Pancreas (tissue), 10 donors: ENCODE measurements around the gene PRSS35. TPM values are rescaled to one million over a fixed set of nuclear protein-coding genes. Genes with fewer than 3 reads are reported as not detected.
A peak's percentile ranks its signal among the peaks of the same experiment; 100 is the strongest.

ENCODE experiments used
- ATAC-seq, 4 donors: fragments of 200-7000 bp; cut with Tn5 transposase; one replicate each; pipeline versions ENCODE4 v1.8.0 to v1.9.1; 2020; ENCODE audit warnings: mild to moderate bottlenecking in 4 of 4, moderate library complexity in 4 of 4
- DNase-seq, 6 donors: peaks; one replicate each; pipeline ENCODE4 v3.0.0-alpha.2; 2020
- FAIRE-seq: peaks from 2 replicates; lab custom pipeline; 2012; peaks lifted over from hg19 to GRCh38; lab: Jason Lieb, UNC
- H3K27ac ChIP-seq, 4 donors: fragments of 200-600 bp; sonication (generic); 1 replicate in 3 of 4; 2 replicates in 1 of 4; pipeline versions ENCODE4 v1.5.0 to v1.8.0; 2020
- H3K27me3 ChIP-seq, 4 donors: fragments of 200-600 bp; one replicate each; pipeline ENCODE4 v1.8.0; 2021
- H3K36me3 ChIP-seq, 3 donors: fragments of 200-600 bp; sonication (generic) in 1 of 3; one replicate each; pipeline versions ENCODE4 v1.5.0 to v1.8.0; 2020 to 2021
- H3K4me1 ChIP-seq, 3 donors: fragments of 200-600 bp; one replicate each; pipeline ENCODE4 v1.8.0; 2021
- H3K4me3 ChIP-seq, 4 donors: fragments of 200-600 bp; sonication (generic) in 2 of 4; one replicate each; pipeline versions ENCODE4 v1.5.0 to v1.8.0; 2020 to 2021
- H3K9me3 ChIP-seq, 4 donors: fragments of 200-600 bp; one replicate each; pipeline ENCODE4 v1.8.0; 2021
- CTCF ChIP-seq, 4 donors: fragments of 200-600 bp; sonication (generic) in 3 of 4; IDR thresholded peaks; one replicate each; pipeline versions ENCODE4 v1.5.0 to v1.8.0; 2021; ENCODE audit warnings: antibody characterized with exemption in 4 of 4
- WGBS, 2 donors: extraction: QIAGEN DNeasy Blood & Tissue Kit; methylation state at CpG; one replicate each; pipeline ENCODE4 v1.1.7; 2013; 5-methylcytosine and 5-hydroxymethylcytosine counted together
- intact Hi-C, 3 donors: fragments of 100-400 bp; cut with DNase I; formaldehyde crosslinking; loops; one replicate each; pipeline versions ENCODE4 v1.11.1 to v1.14.2; 2022
- polyA plus RNA-seq, 2 donors: library from polyadenylated mRNA; stranded (reverse); fragments of 200-250 nt; gene quantifications; one replicate each; pipeline ENCODE4 v1.2.3, GENCODE V29; 2013
- total RNA-seq, 6 donors: library from RNA; stranded (reverse); fragmentation: NEBNext Ultra II Directional in 4 of 6; extraction: Animal tissue kit (Norgen Biotek cat#: 25700) in 4 of 6; gene quantifications; one replicate each; pipeline versions ENCODE4 v1.2.1 to v1.2.4, GENCODE V29; 2021 to 2023
- donor health status: healthy with polysubstance abuse.
- donor health status: DM: no; HTN: no; CAD: no; lungs with moderate emphysema.
- donor health status: DM: no; HTN: no; CAD: no.
- donor health status: control.
- donor health status: control.
- donor health status: Bipolar disorder and iron deficiency.
- donor health status: DM: yes; HTN: yes; CAD: no.
- donor health status: DM: no; HTN: no; CAD: no.
- donor health status: DM: no; HTN: no; CAD: no.
- donor health status: DM: yes; HTN: yes; CAD: no.

Gene PRSS35
- total and polyA plus RNA-seq, 8 donors = 0.12 to 0.46 (median 0.33) TPM

GRCh38 chr6:83511266-83511665 is 1.1 kb upstream of the PRSS35 start:
- H3K27me3 ChIP-seq = no peaks in the 10 kb centered on the region
- no peaks in the 10 kb centered on the region for H3K9me3 ChIP-seq
- 64 to 72% methylated on average over 8 of the region's 8 CpGs for WGBS, 2 donors
- no peaks in the 10 kb centered on the region for H3K4me1 ChIP-seq
- no peak for TF ChIP-seq CTCF (IDR thresholded peaks at IDR 0.05)
- H3K27ac ChIP-seq = no peak overlapping the region
- ATAC-seq (no peak), FAIRE-seq (no peak), DNase-seq (no peak)
- intact Hi-C loops = loop anchor here (5.0 to 10.0 kb wide), 4 partner anchors 94 to 446 kb away; partner anchors contain the start of genes DOP1A (in 1 of the 3) and UBE3D (in 1 of the 3)
- H3K36me3 ChIP-seq = no peaks in the 10 kb centered on the region
- no peak overlapping the region for H3K4me3 ChIP-seq

GRCh38 chr6:83514466-83514865 is 2.1 kb downstream of the PRSS35 start:
- 24 to 43% methylated on average over 1 of the region's 1 CpG for WGBS, 2 donors

GRCh38 chr6:83514866-83515466 is 2.6 kb downstream of the PRSS35 start:
- DNase-seq = peak in 2 of 6 donors; percentile 15 to 49
- H3K4me3 ChIP-seq = no peak overlapping the region

More at GRCh38 chr6:83514466-83514865, 2.1 kb downstream of the PRSS35 start:
- Histone ChIP-seq H3K9me3 (no peaks in the 10 kb centered on the region), H3K4me1 (no peaks in the 10 kb centered on the region), H3K27me3 (no peaks in the 10 kb centered on the region), H3K27ac (no peak overlapping the region), H3K4me3 (no peak overlapping the region), H3K36me3 (no peaks in the 10 kb centered on the region)
- DNase-seq (no peak), ATAC-seq (no peak), FAIRE-seq (no peak)
- intact Hi-C loops = loop anchor here (5.0 to 10.0 kb wide), 4 partner anchors 97 to 450 kb away; partner anchors contain the start of genes DOP1A (in 1 of the 3) and UBE3D (in 1 of the 3)
- TF ChIP-seq CTCF (IDR thresholded peaks at IDR 0.05) = no peak

GRCh38 chr6:83517500-83517899 is 5.2 kb downstream of the PRSS35 start:
- FAIRE-seq (no peak), ATAC-seq (no peak), DNase-seq (no peak)
- no peak for TF ChIP-seq CTCF (IDR thresholded peaks at IDR 0.05)
- no peaks in the 10 kb centered on the region for H3K36me3 ChIP-seq
- H3K27ac ChIP-seq = no peak overlapping the region
- WGBS, 2 donors = 61 to 74% methylated on average over 1 of the region's 1 CpG
- intact Hi-C loops = loop anchor here (5.0 to 10.0 kb wide), 4 partner anchors 100 to 453 kb away; partner anchors contain the start of genes DOP1A (in 1 of the 3) and UBE3D (in 1 of the 3)
- H3K4me3 ChIP-seq = no peak overlapping the region
- H3K4me1 ChIP-seq = no peaks in the 10 kb centered on the region
- H3K9me3 ChIP-seq = no peaks in the 10 kb centered on the region
- H3K27me3 ChIP-seq = no peaks in the 10 kb centered on the region

More at GRCh38 chr6:83514866-83515466, 2.6 kb downstream of the PRSS35 start:
- ATAC-seq = peak in 3 of 4 donors; percentile 66 to 68 (median 68)
- TF ChIP-seq CTCF (IDR thresholded peaks at IDR 0.05) = peak; percentile 47 to 74 (median 66)
- no peak overlapping the region for H3K27ac ChIP-seq
- intact Hi-C loops = loop anchor here (5.0 to 10.0 kb wide), 4 partner anchors 98 to 450 kb away; partner anchors contain the start of genes DOP1A (in 1 of the 3) and UBE3D (in 1 of the 3)
- H3K4me1 ChIP-seq = no peaks in the 10 kb centered on the region
- WGBS, 2 donors = 11 to 17% methylated on average over 4 of the region's 4 CpGs
- FAIRE-seq = peak; percentile 88
- no peaks in the 10 kb centered on the region for H3K27me3 ChIP-seq
- no peaks in the 10 kb centered on the region for H3K36me3 ChIP-seq
- no peaks in the 10 kb centered on the region for H3K9me3 ChIP-seq
